Left renal cortex interstitium (tissue), 4 donors: ENCODE measurements around the gene SNX11. TPM values are rescaled to one million over a fixed set of nuclear protein-coding genes. Genes with fewer than 3 reads are reported as not detected.
"Not testable (repeated sequence)": the region's sequence is repeated elsewhere in the genome, so short reads cannot be mapped to it uniquely, and the experiment has no call there.

Experiments used
- DNase-seq, 4 donors: peaks; one replicate each; pipeline ENCODE4 v3.0.0-alpha.2; 2013; ENCODE audit warnings: low read depth in 4 of 4, low spot score in 2 of 4, missing footprints in 1 of 4
- polyA plus RNA-seq, 4 donors: library from polyadenylated mRNA; unstranded; fragments of 120-200 nt; gene quantifications; one replicate each; pipeline ENCODE4 v1.2.1, GENCODE V29; 2013; ENCODE audit not compliant: insufficient read length in 4 of 4

The SNX11 gene
- polyA plus RNA-seq = 10 to 100 TPM; 16.4 to 21.2 (median 18.0) TPM

DNA sequence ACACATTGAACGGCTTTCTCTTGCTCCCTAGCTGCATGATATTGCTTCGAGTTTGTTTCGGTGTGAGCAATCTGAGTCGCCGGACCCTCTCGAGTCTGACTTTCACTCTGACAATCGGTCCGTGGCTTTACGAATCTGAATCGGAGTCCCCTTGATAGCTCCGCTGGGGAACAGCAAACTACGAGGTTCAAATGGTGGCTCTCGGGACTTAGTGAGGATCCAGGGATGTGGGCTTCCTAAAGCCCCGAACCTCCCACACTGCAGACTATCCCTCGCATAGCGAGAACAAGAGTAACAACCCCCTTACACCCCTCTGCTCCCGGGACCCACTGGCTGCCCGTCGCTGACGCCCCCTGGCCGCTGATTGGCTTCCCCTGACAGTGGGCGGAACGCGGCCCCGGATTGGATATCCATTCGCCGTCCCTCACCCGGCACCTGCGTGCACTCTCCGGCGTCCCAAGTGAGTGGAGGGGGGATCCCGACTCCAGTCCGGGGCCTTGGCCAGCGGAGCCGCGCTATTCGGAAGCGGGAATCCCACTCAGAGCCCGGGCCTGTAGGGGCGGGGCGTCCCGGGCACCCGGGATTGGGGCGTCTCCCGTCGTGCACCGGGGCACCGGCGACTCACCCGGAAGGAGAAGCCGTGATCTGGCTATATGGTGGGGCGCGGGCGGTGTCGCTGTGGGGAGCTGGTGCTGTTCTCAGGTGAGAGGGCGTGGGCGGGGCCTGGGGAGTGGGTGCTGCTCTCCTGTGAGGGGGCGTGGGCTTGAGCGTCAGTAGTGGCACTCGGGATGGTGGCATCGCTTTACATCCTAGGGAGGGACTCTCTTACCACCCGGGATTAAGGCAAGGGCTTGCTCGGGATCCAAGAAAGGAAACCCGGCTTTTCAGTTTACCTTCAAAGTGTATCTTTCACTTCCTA, at the start of gene SNX11:
Gene SNX11 (plus strand): TSS at position 630 of the 919 bp plus-strand sequence. CDS start 4,278 bp downstream, outside the sequence.
- DNase-seq = peak; percentile 70 to 87 (median 84)

DNA sequence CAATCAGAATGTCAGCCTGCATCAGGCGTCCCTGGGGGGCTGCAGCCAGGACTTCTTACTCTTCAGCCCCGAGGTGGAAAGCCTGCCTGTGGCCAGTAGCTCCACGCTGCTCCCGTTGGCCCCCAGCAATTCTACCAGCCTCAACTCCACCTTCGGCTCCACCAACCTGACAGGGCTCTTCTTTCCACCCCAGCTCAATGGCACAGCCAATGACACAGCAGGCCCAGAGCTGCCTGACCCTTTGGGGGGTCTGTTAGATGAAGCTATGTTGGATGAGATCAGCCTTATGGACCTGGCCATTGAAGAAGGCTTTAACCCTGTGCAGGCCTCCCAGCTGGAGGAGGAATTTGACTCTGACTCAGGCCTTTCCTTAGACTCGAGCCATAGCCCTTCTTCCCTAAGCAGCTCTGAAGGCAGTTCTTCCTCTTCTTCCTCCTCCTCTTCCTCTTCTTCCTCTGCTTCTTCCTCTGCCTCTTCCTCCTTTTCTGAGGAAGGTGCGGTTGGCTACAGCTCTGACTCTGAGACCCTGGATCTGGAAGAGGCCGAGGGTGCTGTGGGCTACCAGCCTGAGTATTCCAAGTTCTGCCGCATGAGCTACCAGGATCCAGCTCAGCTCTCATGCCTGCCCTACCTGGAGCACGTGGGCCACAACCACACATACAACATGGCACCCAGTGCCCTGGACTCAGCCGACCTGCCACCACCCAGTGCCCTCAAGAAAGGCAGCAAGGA, 49.0 kb upstream of the SNX11 start:
- DNase-seq = no peak

- no peak for DNase-seq
Measured at GRCh38 chr17:48059125-48059668, 48.4 kb upstream of the SNX11 start.

DNA sequence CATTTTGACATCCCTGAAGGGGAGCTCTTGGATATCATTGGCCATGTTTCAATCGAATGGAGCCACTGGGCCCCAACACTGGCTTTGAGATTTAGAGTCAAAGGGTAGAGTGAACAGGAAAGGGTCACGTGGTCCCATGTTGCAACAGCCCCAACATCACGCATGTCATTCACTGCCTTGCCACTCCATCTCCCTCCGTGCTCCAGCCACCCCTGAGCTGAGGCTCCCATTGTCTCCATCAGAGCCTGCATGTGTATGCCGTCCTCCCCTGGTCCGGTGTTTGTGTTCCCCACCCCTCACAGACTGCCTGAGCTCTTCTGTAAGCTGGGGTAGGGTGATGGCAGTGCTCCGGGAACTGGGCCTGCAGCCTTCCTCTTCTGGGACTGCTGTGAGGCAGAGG, 47.3 kb upstream of the SNX11 start:
- DNase-seq = no peak

GRCh38 chr17:48062273-48062672, 45.3 kb upstream of the SNX11 start:
- no peak for DNase-seq

GRCh38 chr17:48064638-48065037, 42.9 kb upstream of the SNX11 start:
- no peak for DNase-seq

GRCh38 chr17:48066192-48066591, 41.4 kb upstream of the SNX11 start:
- DNase-seq = no peak

- no peak for DNase-seq
Measured at GRCh38 chr17:48066656-48067055, 40.9 kb upstream of the SNX11 start.

DNA sequence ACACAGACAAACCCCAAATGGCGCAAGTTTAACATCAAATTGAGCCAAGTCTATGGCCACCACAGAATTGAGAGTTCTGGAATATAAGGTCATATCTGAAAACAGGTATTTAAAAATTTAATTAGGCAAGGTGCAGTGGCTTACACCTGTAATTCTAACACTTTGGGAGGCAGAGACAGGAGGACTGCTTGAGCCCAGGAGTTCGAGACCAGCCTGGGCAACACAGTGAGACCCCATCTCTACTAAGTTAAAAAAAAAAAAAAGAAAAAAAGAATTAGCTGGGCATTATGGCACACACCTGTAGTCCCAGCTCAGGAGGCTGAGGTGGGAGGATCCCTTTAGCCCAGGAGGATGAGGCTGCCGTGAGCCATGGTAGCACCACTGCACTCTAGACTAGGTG, 40.3 kb upstream of the SNX11 start:
- no peak for DNase-seq

GRCh38 chr17:48067808-48068207, 39.8 kb upstream of the SNX11 start:
- not testable (repeated sequence) for DNase-seq

- DNase-seq = no peak
Measured at GRCh38 chr17:48068491-48068961, 39.0 kb upstream of the SNX11 start.

DNA sequence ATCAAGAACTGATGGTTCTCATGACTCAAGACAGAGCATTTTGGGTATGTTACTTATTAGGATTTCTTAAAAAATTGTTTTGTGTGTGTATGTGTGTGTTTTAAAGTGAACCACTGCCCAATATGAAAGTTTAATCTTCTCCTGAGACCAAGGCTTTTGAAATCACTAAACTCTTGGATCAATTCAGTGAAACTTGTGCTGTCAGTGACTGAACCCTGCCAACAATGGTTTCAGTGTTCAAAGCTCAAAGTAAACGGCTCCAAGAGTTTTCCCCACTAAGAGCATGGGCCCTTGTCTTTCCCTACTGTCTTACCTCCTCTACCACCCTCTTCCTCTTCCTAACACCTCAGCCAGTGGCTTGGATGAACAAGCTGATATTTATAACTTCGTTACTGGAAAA, 37.4 kb upstream of the SNX11 start:
- DNase-seq = no peak

GRCh38 chr17:48071654-48072053, 35.9 kb upstream of the SNX11 start:
- no peak for DNase-seq

GRCh38 chr17:48072811-48073210, 34.8 kb upstream of the SNX11 start:
- not testable (repeated sequence) for DNase-seq

- DNase-seq = not testable (repeated sequence)
Measured at GRCh38 chr17:48073566-48074094, 33.9 kb upstream of the SNX11 start.

- DNase-seq = peak in 3 of 4 donors; percentile 59 to 72 (median 71)
Measured at GRCh38 chr17:48074322-48075081, 33.1 kb upstream of the SNX11 start.

DNA sequence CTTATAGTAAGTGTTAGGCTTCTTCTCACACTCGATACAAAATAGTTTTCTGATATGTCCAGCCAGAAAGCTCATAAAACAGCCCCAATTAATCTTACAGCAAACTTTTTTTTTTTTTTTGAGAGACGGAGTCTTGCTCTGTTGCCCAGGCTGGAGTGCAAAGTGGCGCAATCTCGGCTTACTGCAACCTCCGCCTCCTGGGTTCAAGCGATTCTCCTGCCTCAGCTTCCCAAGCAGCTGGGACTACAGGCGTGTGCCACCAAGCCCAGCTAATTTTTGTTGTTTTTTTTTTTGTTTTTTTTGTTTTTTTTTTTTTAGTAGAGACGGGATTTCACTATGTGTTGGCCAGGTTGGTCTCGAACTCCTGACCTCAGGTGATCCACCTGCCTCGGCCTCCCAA, 30.4 kb upstream of the SNX11 start:
- not testable (repeated sequence) for DNase-seq

- DNase-seq = no peak
Measured at GRCh38 chr17:48081858-48082257, 25.7 kb upstream of the SNX11 start.

DNA sequence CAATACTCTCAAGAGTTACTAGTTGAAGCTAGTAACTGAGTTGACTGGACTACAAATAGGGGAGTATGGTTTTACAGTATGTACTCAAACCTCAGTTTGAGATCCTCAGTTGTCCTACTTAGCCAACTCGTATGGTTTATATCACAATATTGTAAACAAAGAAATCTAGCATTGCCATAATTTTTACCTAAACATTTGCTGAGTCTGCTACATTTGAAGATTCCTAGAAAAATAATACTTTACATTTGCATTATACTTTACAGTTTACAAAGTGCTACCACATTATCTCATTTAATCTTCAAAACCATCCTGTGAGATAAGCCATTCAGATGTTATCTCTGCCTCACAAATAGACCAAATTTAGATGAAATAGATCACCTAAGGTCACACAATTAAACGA, 22.6 kb upstream of the SNX11 start:
- no peak for DNase-seq
